ENCODE measurements around the gene DTX4.

DNA sequence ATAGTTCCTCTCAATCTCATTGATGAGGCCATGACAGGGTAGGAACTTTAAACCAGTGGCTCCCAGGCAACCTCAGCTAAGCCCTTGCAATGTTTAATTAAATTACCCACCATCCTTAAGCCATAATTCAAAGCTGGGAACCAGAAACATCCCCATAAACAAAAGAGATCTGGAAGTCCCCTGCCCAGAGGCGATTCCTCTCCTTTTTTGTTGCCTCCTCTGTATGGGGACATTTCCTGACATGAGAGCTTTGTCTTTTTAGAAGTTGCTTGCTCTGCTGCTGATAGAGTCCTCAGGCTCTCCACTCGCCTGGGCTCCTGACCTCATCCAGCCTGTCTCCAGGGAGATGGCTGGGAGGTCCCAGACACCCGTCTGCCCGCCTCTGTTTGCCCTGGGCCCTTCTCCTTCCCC lies 3.2 kb downstream of the DTX4 start:
- TF ChIP-seq POLR2A (IDR thresholded peaks at IDR 0.05) (no peak), CTCF (IDR thresholded peaks at IDR 0.05 in 4 of 5, conservative IDR thresholded peaks at IDR 0.05 in 1 of 5) (no peak)
